IMR-90 (cell line): ENCODE data around the gene NAA11.

Experiments used
- CEBPB ChIP-seq: IDR thresholded peaks from 2 replicates; pipeline ENCODE4 v1.6.1; 2012; ENCODE audit warnings: low read depth, low read length, improper control_type of control experiment
- CTCF ChIP-seq: conservative IDR thresholded peaks from 2 replicates; pipeline ENCODE4 v1.5.1; 2012; ENCODE audit warnings: mild to moderate bottlenecking, low read depth, low read length, improper control_type of control experiment
- ELK1 ChIP-seq: fragments of 150-350 bp; IDR thresholded peaks from 2 replicates; pipeline ENCODE4 v1.6.1; 2016; ENCODE audit warnings: low read depth, mild to moderate bottlenecking, low read length, moderate library complexity, borderline replicate concordance
- FOS ChIP-seq: fragments of 150-350 bp; IDR thresholded peaks from 2 replicates; pipeline ENCODE4 v1.6.1; 2016; ENCODE audit warnings: low read depth, low read length
- MAFK ChIP-seq: IDR thresholded peaks from 2 replicates; pipeline ENCODE4 v1.6.1; 2012; ENCODE audit warnings: low read depth, low read length, improper control_type of control experiment
- POLR2A ChIP-seq: IDR thresholded peaks from 2 replicates; pipeline ENCODE4 v1.6.1; 2012; ENCODE audit warnings: mild to moderate bottlenecking, low read depth, low read length
- RAD21 ChIP-seq: IDR thresholded peaks from 2 replicates; pipeline ENCODE4 v1.6.1; 2012; ENCODE audit warnings: low read length, improper control_type of control experiment
- RCOR1 ChIP-seq: IDR thresholded peaks from 2 replicates; pipeline ENCODE4 v1.6.1; 2012; ENCODE audit warnings: mild to moderate bottlenecking, low read length, improper control_type of control experiment; ENCODE audit not compliant: insufficient replicate concordance

- no peak for TF ChIP-seq CTCF
- TF ChIP-seq MAFK, result no peak
- no peak for TF ChIP-seq POLR2A
- no peak for TF ChIP-seq CEBPB
- no peak for TF ChIP-seq ELK1
- TF ChIP-seq RAD21, result no peak
- TF ChIP-seq RCOR1, result no peak
- TF ChIP-seq FOS, result no peak
Measured at GRCh38 chr4:79317711-79318110, 8.2 kb downstream of the NAA11 start.
